Breast epithelium (tissue), 3 donors: ENCODE data around the gene CCER1.

Experiments
- CTCF ChIP-seq, 3 donors: fragments of 450-650 bp; IDR thresholded peaks; one replicate each; pipeline ENCODE4 v1.5.1; 2016 to 2017; ENCODE audit warnings: antibody characterized with exemption in 3 of 3, mild to moderate bottlenecking in 3 of 3, moderate library complexity in 3 of 3
- POLR2AphosphoS5 ChIP-seq, 3 donors: sonication (generic); formaldehyde crosslinking; IDR thresholded peaks; one replicate each; pipeline ENCODE4 v1.6.1; 2017; ENCODE audit warnings: antibody characterized with exemption in 3 of 3

DNA sequence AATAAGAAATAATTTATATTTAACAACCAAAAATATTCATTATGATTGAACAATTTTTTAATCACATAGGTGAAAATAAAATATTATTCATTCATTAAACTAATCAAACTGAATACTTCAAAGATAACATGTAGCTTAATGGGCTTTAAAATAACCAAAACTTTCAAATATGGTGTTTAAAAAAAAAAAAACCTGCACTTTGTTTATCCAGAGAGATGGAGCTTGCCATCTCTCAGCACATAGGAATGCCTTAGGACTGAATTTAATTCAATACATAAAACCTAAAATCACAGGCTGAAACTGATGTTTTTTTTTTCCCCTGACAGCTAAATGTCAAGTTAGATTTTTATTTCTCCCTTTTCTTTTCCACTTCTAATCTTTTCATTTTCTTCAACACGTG lies 14.4 kb upstream of the CCER1 start:
- TF ChIP-seq CTCF (IDR thresholded peaks at IDR 0.05): no peak
- no peak for TF ChIP-seq POLR2AphosphoS5 (IDR thresholded peaks at IDR 0.05)
